ENCODE data around the gene ANKRD33B.

ANKRD33B gene

GRCh38 chr5:10676946-10677345, 113.1 kb downstream of the ANKRD33B start:
- no peak for DNase-seq (ENCODE audit: low spot score)

GRCh38 chr5:10677533-10677932, 113.7 kb downstream of the ANKRD33B start:
- DNase-seq (ENCODE audit: low spot score), result no peak

- no peak for DNase-seq (ENCODE audit: low spot score)
Observed at GRCh38 chr5:10678244-10678643, 114.4 kb downstream of the ANKRD33B start.

GRCh38 chr5:10679336-10679988, 115.6 kb downstream of the ANKRD33B start:
- DNase-seq (ENCODE audit: low spot score), result no peak

GRCh38 chr5:10680876-10681481, 117.1 kb downstream of the ANKRD33B start:
- DNase-seq (ENCODE audit: low spot score), result no peak

- no peak for DNase-seq (ENCODE audit: low spot score)
Observed at GRCh38 chr5:10681731-10682679, 118.1 kb downstream of the ANKRD33B start.

GRCh38 chr5:10682801-10683525, 119.1 kb downstream of the ANKRD33B start:
- no peak for DNase-seq (ENCODE audit: low spot score)

- no peak for DNase-seq (ENCODE audit: low spot score)
Observed at GRCh38 chr5:10684303-10685086, 120.6 kb downstream of the ANKRD33B start.

GRCh38 chr5:10685115-10685521, 121.2 kb downstream of the ANKRD33B start:
- no peak for DNase-seq (ENCODE audit: low spot score)

GRCh38 chr5:10686890-10687289, 123.0 kb downstream of the ANKRD33B start:
- DNase-seq (ENCODE audit: low spot score), result no peak

- no peak for DNase-seq (ENCODE audit: low spot score)
Observed at GRCh38 chr5:10688651-10689171, 124.8 kb downstream of the ANKRD33B start.

GRCh38 chr5:10689391-10690081, 125.7 kb downstream of the ANKRD33B start:
- peak; percentile 42 for DNase-seq (ENCODE audit: low spot score)

GRCh38 chr5:10690460-10691440, 126.9 kb downstream of the ANKRD33B start:
- DNase-seq (ENCODE audit: low spot score), result no peak

GRCh38 chr5:10691826-10692785, 128.2 kb downstream of the ANKRD33B start:
- no peak for DNase-seq (ENCODE audit: low spot score)

GRCh38 chr5:10695055-10695649, 131.3 kb downstream of the ANKRD33B start:
- DNase-seq (ENCODE audit: low spot score), result peak; percentile 47

- DNase-seq (ENCODE audit: low spot score), result no peak
Observed at GRCh38 chr5:10695759-10696543, 132.1 kb downstream of the ANKRD33B start.
